Endothelial cell of umbilical vein (primary cell): Measurements from ENCODE around the gene SIGLEC6.

Source experiments
- CTCF ChIP-seq, 2 donors: IDR thresholded peaks; 1 replicate in 1 of 2; 2 replicates in 1 of 2; pipeline ENCODE4 v1.5.1; 2011; ENCODE audit warnings: low read length in 2 of 2, mild to moderate bottlenecking in 2 of 2, moderate library complexity in 2 of 2, control low read depth in 1 of 2, inconsistent platforms in 1 of 2, low read depth in 1 of 2; ENCODE audit not compliant: insufficient read depth in 1 of 2; ENCODE audit errors: extremely low read depth in 1 of 2
- EZH2 ChIP-seq: IDR thresholded peaks from 2 replicates; pipeline ENCODE4 v1.6.1; 2012; ENCODE audit warnings: borderline replicate concordance, low read depth, mild to moderate bottlenecking, moderate library complexity, low read length, inconsistent platforms; ENCODE audit not compliant: severe bottlenecking
- POLR2A ChIP-seq: IDR thresholded peaks from 2 replicates; pipeline ENCODE4 v1.6.1; 2012; ENCODE audit warnings: low read depth, mild to moderate bottlenecking, control low read depth, low read length

GRCh38 chr19:51480590-51480989, 50.9 kb downstream of the SIGLEC6 start:
- TF ChIP-seq CTCF (IDR thresholded peaks at IDR 0.05; ENCODE audit: extremely low read depth in 1 of 2, insufficient read depth in 1 of 2, low read depth in 1 of 2, low read length in 2 of 2), result no peak
- TF ChIP-seq EZH2, result no peak
- no peak for TF ChIP-seq POLR2A
